Stimulated activated CD4-positive, alpha-beta T cell treated with anti-CD3 and anti-CD28 coated beads, Interleukin-4, amount 100 ng/mL, for 24 hours (primary cell): ENCODE data around the gene MAP3K2.
"Not testable (repeated sequence)": the region's sequence is repeated elsewhere in the genome, so short reads cannot be mapped to it uniquely, and the experiment has no call there.

ENCODE experiments used
- DNase-seq: peaks from one replicate; pipeline ENCODE4 v3.0.0-alpha.2; 2020

Gene MAP3K2

GRCh38 chr2:127421116-127421800 lies 33.5 kb upstream of the MAP3K2 start:
- no peak for DNase-seq

GRCh38 chr2:127420039-127420864 lies 32.5 kb upstream of the MAP3K2 start:
- no peak for DNase-seq

GRCh38 chr2:127419448-127420038 lies 31.8 kb upstream of the MAP3K2 start:
- DNase-seq = no peak

GRCh38 chr2:127419112-127419430 lies 31.3 kb upstream of the MAP3K2 start:
- DNase-seq = no peak

DNA sequence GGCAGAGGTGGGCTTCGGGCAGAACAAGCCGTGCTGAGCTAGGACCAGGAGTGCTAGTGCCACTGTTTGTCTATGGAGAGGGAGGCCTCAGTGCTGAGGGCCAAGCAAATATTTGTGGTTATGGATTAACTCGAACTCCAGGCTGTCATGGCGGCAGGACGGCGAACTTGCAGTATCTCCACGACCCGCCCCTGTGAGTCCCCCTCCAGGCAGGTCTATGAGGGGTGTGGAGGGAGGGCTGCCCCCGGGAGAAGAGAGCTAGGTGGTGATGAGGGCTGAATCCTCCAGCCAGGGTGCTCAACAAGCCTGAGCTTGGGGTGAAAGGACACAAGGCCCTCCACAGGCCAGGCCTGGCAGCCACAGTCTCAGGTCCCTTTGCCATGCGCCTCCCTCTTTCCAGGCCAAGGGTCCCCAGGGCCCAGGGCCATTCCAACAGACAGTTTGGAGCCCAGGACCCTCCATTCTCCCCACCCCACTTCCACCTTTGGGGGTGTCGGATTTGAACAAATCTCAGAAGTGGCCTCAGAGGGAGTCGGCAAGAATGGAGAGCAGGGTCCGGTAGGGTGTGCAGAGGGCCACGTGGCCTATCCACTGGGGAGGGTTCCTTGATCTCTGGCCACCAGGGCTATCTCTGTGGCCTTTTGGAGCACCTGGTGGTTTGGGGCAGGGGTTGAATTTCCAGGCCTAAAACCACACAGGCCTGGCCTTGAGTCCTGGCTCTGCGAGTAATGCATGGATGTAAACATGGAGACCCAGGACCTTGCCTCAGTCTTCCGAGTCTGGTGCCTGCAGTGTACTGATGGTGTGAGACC lies 30.7 kb upstream of the MAP3K2 start, which contains the start of gene PROC:
Gene PROC (plus strand): TSS at position 128 of the 812 bp plus-strand sequence. CDS start 1,516 bp downstream, outside the sequence.
- no peak for DNase-seq

DNA sequence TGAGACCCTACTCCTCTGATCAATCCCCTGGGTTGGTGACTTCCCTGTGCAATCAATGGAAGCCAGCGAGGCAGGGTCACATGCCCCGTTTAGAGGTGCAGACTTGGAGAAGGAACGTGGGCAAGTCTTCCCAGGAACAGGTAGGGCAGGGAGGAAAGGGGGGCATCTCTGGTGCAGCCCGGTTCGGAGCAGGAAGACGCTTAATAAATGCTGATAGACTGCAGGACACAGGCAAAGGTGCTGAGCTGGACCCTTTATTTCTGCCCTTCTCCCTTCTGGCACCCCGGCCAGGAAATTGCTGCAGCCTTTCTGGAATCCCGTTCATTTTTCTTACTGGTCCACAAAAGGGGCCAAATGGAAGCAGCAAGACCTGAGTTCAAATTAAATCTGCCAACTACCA lies 29.6 kb upstream of the MAP3K2 start:
- DNase-seq = no peak

DNA sequence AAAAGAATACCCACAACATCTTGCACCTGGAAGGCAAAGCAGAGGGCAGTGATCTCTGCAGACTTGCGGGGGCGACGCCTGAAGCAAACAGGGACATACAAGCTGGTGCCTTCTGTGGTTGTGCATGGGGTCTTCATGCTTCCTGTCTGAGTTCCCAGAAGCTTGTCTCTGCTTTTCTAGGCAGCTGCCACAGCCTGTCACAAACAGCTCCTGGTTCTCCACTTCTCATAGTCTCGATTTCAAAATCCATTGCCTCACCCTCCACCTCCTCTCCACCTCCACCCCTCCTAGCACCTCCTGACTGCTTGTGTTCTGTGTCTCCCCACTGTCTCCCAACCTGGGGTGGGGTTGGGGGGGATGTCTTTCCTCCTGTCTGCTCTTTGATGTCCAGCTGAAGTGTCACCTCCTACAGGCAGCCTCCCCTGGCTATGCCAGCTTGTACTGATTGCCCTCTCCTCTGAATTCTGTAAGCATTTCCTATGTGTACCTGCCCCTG lies 28.8 kb upstream of the MAP3K2 start:
- DNase-seq = no peak

DNA sequence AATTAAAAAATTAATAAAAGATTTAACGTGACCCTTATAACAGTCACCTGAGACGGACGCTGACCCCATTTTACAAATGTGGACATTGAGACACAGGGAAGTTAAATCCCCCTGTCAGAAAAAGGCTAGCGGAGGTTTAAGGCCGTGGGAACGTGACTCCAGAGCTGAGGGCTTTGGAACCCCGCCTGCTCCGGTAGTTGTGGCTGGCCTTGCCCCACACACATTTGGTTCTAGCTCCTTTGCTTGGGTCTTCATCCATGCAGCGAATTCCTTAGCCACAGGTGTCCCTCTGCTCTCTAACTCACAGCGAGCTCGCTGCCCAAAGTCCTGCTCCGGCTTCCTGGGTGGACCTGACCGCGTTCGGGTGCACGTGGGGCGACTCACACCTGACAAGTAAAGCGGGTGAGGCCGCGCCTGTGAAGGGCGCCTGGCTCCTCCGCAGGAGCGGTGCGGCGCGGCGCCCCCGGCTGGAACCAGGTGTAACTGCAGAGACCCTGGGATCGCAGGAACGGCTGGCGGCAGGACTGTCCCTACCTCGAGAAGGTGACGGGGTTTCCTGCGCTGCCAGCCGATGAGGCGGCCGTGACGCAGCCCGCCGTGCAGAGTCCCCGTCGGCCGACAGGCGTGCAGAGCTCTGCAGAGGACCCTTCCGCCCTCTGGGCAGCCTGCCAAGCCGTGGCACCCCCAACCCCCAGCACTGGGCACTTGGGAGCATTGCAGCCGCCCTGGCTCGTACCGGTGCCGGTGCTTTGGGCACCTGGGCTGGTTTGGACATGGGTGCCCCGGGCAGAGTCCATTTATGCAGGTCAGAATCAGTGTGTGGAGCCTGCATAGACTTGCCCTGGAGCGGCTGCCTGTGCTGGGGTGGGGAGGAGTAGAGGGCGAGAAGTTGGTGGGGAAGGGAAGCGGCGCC lies 28.1 kb upstream of the MAP3K2 start:
- DNase-seq = peak; percentile 82

GRCh38 chr2:127414638-127415592 lies 27.1 kb upstream of the MAP3K2 start:
- no peak for DNase-seq

DNA sequence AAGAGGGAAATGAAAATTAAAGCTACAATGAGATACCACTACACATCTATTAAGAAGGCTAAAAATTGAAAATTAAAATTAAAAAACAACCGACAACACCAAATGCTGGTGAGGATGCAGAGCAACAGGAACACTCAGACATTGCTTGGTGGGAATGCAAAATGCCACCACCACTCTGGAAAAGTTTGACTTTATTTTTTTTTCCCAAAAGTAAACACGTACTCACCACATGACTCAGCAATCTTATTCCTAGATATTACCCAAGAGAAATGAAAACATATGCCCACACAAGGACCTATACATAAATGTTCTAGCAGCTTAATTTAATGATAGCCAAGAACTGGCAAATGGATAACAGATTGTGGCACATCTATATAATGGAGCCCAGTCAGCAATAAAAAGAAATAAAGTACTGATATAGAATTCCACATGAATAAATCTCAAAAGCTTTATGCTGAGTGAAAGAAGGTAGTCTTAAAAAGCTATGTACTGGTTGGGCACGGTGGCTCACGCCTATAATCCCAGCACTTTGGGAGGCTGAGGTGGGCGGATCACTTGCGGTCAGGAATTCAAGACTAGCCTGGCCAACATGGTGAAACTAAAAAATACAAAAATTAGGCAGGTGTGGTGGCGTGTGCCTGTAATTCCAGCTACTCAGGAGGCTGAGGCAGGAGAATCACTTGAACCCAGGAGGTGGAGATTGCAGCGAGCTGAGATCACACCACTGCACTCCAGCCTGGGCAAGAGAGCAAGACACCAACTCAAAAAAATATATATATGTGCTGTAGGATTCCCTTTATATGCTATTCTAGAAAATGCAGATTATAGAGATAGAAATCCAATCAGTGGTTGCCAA lies 26.2 kb upstream of the MAP3K2 start:
- DNase-seq = no peak

DNA sequence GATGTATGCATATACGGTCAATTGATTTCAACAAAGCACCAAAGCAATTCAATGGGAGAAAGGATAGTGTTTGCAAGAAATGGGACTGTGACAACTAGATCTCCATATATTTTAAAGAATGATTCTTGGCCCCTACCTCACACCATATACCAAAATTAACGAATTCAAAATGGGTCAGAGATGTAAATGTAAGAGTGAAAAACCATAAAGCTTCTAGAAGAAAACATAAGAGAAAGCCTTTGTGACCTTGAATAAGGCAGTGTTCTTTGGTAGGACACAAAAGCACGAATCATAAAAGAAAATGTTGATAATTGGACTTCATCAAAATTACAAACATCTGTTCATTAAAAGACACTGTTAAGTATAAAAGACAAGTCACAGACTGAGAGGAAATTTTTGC lies 25.4 kb upstream of the MAP3K2 start:
- no peak for DNase-seq

DNA sequence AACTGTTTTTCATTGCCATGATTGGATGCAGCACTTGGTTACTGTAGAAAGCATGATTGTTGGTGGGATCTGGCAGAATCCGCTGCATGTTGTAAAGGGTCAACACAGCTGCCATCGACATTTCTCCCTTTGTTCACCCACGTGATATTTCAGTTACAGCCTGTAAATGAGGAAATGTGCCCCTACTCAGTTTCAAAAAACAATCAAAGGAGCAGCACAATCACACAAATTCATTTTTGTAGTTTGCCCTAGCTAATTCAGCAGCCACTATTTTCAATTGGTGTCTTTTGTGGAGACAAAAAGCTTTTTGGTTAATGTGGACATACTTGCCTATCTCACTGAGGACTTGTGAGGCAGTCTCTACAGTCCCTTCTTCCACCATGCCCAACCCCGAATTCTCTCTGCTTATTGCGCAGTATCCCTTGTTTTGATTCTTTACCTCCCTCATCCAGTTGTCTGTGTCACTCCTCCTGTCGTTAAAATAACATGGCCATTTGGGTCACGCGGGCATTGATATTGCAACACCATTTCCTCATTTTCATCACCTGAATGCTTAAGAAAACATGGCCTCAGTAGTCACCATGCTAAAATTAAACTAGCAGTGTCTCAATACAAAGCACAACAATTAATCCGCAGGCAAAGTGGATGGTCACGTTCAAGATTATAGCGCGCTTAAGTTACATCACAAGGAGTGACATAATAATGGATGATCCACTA lies 24.0 kb upstream of the MAP3K2 start:
- no peak for DNase-seq

DNA sequence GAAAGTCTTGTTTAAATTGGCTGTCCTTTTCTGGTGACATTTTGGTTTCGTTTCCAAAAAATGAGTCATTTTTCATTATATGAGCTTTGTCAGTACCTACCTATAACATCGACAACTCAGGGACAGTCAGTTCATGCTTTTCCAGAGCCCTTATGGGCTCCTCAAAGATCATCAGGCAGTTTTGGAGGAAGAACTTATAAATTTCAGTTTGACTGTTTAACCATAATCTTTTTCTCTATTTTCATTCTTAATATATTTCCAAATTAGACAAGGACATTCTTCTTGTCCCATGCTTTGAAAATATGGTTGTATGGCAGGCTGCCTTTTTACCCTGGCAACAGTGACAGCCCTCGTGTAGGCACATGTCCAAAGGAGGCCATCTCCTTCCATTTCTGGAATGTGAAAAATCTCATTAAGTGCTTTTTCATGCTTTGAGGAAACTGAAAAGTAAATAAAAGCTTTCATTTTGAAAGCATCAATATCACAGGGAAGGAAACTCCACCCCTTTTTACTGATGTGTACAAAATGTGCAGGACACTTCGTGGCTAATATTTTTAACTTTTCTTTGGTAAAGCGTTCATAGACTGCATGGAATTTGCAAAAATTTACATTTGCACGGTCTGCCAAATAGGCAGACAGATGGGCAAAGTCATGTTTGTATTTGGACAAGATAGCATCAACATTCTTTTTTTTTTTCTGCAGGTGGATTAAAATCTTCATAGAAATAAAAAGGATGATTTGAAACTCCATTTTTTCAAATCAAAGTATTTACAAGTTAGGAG lies 23.3 kb upstream of the MAP3K2 start:
- no peak for DNase-seq

DNA sequence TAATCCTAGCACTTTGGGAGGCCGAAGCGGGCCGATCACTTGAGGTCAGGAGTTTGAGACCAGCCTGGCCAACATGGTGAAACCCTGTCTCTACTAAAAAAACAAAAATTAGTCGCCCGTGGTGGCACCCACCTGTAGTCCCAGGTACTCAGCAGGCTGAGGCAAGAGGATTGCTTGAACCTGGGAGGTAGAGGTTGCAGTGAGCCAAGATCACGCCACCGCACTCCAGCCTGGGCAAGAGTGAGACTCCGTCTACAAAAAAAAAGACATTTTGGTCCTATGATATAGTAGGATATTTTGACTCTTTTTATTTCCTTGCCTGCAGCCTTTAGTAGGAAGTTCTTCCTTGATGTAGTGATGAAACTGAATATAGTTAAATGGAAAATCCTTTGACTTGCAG lies 21.9 kb upstream of the MAP3K2 start:
- not testable (repeated sequence) for DNase-seq

DNA sequence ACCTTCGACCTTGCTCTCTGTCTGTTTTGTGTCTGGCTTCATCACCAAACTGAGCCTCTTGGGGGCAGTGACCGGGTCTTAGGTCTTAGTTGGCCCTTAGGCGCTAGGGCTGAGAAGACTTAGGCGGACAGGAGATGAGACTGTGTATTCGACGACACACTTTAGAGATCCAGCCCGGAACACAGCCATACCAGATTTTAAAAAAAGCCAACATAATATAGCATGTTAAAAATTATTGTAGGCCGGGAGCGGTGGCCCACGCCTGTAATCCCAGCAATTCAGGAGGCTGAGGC lies 21.0 kb upstream of the MAP3K2 start:
- DNase-seq = no peak

- DNase-seq = peak; percentile 89
Measured at GRCh38 chr2:127408004-127408806, 20.4 kb upstream of the MAP3K2 start.

- no peak for DNase-seq
Measured at GRCh38 chr2:127407661-127408003, 19.9 kb upstream of the MAP3K2 start.

DNA sequence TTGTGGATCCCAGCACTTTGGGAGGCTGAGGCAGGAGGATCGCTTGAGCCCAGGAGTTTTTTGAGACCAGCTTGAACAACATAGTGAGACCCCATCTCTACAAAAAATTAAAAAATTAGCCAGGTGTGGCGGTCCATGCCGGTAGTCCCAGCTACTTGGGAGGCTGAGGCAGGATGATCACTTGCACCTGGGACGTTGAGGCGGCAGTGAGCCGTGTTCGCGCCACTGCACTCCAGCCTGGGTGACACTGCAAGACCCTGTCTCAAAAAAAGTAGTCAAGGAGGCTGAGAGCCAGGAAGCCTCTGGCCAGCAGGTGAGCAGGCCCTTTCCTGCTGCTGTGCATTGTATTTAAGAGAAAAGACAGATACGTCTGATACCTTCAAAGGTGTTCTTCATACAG lies 19.3 kb upstream of the MAP3K2 start:
- no peak for DNase-seq
